ENCODE results near the gene CERS1.
A peak's percentile ranks its signal among the peaks of the same experiment; 100 is the strongest.

The CERS1 gene

DNA sequence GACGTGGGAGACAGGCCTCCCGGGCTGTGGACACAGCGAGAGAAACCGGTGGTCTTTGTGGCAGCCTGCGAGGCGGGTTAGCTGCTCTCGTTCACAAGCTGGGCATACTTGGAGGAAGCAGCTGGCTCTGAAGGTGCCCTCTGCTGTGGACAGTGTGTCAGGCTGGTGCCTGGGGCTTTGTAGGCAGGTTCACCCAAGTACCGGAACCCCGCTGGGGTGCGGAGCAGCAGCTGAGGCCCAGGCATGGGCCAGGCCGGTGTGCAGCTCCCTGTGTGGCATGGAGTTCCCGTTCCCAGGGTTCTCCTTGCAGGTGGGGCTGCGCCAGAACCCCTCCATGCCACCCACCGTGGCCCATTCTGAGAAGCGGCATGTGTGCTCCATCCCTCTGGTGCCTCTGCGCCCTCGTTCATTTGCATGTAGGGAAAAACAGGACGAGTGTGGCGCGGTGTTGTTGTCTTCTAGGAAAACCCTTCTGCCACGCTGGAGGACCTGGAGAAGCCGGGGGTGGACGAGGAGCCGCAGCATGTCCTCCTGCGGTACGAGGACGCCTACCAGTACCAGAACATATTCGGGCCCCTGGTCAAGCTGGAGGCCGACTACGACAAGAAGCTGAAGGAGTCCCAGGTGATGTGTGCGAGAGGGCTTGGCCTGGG lies 44.2 kb downstream of the CERS1 start:
- DNase-seq (ENCODE audit: low read depth, low spot score) = no peak

DNA sequence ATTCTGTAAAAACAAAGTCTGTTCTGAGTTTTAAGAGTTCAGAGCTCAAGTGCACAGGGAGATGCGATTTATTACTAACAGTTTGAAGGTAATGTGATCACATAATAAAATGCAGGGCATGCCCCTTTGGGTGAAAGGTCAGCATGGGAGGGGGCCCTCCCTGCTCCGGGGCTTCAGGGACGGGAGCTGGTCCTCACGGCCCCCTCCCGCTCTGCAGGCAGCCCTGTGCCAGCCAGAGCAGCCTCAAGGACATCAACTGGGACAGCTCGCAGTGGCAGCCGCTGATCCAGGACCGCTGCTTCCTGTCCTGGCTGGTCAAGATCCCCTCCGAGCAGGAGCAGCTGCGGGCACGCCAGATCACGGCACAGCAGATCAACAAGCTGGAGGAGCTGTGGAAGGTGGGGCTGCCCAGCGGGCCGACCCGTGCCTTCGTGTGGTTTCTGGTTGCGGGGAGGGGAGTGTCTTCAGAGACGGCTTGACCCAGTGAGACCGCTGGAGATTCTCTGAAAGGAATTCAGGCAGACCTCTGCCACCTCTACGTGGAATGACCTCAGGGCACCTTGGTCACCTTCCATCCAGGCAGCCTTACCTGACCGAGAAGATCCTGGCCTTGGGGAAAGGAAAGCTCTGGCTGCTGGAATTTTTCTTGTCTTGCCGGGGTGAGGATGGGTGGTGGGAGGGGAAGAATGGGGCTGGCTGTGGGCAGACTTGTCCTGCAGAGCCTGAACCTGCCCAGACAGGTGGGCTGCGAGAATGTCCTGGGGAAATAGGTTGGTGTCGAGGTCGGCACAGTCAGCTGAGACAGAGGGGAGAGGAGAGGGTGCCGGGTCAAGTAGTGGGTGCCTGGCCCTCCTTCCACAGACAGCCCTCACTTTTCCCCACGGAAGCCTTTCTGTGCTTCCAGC lies 45.2 kb downstream of the CERS1 start:
- no peak overlapping the region for H3K4me3 ChIP-seq (ENCODE audit: insufficient read length, low read depth)
- H3K9me3 ChIP-seq (ENCODE audit: insufficient read depth, low read length) = no peaks in the 10 kb centered on the region
- peaks cover 91% of the 10 kb centered on the region for H3K36me3 ChIP-seq (ENCODE audit: insufficient read depth, insufficient read length, low read length)
- DNase-seq (ENCODE audit: low read depth, low spot score) = no peak
- no peak overlapping the region for H3K9ac ChIP-seq (ENCODE audit: insufficient read length, low read depth)
- no peak for TF ChIP-seq ZNF274 (IDR thresholded peaks at IDR 0.05; ENCODE audit: low read depth, low read length)
- TF ChIP-seq SUZ12 (IDR thresholded peaks at IDR 0.05; ENCODE audit: extremely low read depth, insufficient read depth, insufficient read length) = no peak
- no peak for TF ChIP-seq YY1 (IDR thresholded peaks at IDR 0.05; ENCODE audit: insufficient read depth, insufficient read length)
- peaks cover 21% of the 10 kb centered on the region for H3K4me1 ChIP-seq (ENCODE audit: insufficient read depth, insufficient read length)
- H3K27me3 ChIP-seq (ENCODE audit: insufficient read depth, insufficient read length) = no peaks in the 10 kb centered on the region

More for the DNA sequence above, 44.2 kb downstream of the CERS1 start:
- H3K27me3 ChIP-seq (ENCODE audit: insufficient read depth, insufficient read length) = no peaks in the 10 kb centered on the region
- no peak for TF ChIP-seq YY1 (IDR thresholded peaks at IDR 0.05; ENCODE audit: insufficient read depth, insufficient read length)
- no peak for TF ChIP-seq SUZ12 (IDR thresholded peaks at IDR 0.05; ENCODE audit: extremely low read depth, insufficient read depth, insufficient read length)
- TF ChIP-seq ZNF274 (IDR thresholded peaks at IDR 0.05; ENCODE audit: low read depth, low read length) = no peak
- no peak overlapping the region for H3K4me3 ChIP-seq (ENCODE audit: insufficient read length, low read depth)
- H3K36me3 ChIP-seq (ENCODE audit: insufficient read depth, insufficient read length, low read length) = peaks cover 94% of the 10 kb centered on the region
- H3K4me1 ChIP-seq (ENCODE audit: insufficient read depth, insufficient read length) = peaks cover 25% of the 10 kb centered on the region
- H3K9ac ChIP-seq (ENCODE audit: insufficient read length, low read depth) = no peak overlapping the region
- no peaks in the 10 kb centered on the region for H3K9me3 ChIP-seq (ENCODE audit: insufficient read depth, low read length)

DNA sequence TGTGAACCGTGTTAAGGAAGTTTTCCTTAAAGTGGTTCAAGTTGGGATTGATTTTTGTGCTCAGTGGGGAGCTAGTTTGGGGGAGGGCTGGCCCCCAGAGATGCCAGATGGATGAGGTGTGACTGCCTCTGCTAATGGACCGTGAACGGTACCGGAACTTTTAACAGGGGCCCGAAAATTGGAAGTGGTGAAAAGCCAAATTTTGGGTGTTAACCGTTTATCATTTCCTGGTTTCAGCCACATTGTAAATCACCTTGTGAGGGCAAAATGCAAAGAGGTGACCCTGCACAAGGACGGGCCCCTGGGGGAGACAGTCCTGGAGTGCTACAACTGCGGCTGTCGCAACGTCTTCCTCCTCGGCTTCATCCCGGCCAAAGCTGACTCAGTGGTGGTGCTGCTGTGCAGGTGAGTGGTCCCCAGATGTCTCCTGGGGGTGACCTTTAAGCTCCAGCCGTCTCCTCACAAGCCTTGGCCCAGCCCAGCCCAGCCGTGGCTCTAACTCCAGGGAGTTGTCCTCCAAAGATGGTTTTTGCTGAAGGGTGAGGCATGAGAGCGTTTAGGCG lies 46.0 kb downstream of the CERS1 start:
- Histone ChIP-seq H3K9ac (ENCODE audit: insufficient read length, low read depth) (peak overlapping the region; percentile 5), H3K36me3 (ENCODE audit: insufficient read depth, insufficient read length, low read length) (peaks cover 91% of the 10 kb centered on the region)
- no peak for TF ChIP-seq YY1 (IDR thresholded peaks at IDR 0.05; ENCODE audit: insufficient read depth, insufficient read length)
- no peak for TF ChIP-seq ZNF274 (IDR thresholded peaks at IDR 0.05; ENCODE audit: low read depth, low read length)
- no peak for TF ChIP-seq SUZ12 (IDR thresholded peaks at IDR 0.05; ENCODE audit: extremely low read depth, insufficient read depth, insufficient read length)

DNA sequence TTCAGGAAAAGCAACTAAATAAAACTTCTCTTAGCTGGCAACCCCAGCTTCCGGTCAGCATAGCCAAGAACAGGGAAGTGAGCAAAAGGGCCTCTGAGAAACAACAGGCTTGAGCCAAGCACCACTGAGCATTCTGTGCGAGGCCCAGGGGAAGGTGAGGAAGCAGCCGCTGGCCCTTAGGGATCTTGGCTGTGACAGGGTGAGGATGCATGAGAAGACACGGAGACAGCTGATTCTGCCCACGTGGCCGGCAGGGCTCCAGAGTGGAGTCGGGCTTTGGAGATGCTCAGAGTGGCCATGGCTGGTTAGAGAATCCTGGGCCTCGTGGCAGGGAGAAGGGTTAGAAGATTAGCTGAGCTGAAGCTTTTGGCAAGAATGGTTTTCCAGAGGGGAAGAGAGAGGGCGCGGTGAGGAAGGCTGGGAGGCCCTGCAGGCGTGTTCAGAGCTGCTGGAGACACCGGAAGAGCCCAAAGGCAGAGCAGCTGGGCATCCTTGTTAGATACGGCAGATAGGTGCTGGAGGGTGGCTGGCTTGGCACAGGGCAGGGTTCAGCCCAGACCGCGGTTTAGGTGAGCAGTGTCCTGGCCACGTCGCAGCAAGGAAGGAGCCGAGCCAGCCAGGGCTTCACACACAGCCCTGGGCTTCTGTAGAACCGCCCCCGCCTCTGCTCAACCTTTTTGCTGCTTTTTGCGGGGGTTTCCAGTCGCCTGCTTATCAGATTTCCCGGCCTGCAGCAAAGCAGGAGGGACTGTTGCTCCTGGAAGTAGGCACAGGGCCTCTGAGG lies 46.9 kb downstream of the CERS1 start:
- H3K4me1 ChIP-seq (ENCODE audit: insufficient read depth, insufficient read length) = peaks cover 20% of the 10 kb centered on the region
- DNase-seq (ENCODE audit: low read depth, low spot score) = no peak
- H3K4me3 ChIP-seq (ENCODE audit: insufficient read length, low read depth) = no peak overlapping the region
- no peaks in the 10 kb centered on the region for H3K9me3 ChIP-seq (ENCODE audit: insufficient read depth, low read length)
- peaks cover 88% of the 10 kb centered on the region for H3K36me3 ChIP-seq (ENCODE audit: insufficient read depth, insufficient read length, low read length)
- H3K27me3 ChIP-seq (ENCODE audit: insufficient read depth, insufficient read length) = no peaks in the 10 kb centered on the region
- TF ChIP-seq SUZ12 (IDR thresholded peaks at IDR 0.05; ENCODE audit: extremely low read depth, insufficient read depth, insufficient read length) = no peak
- no peak for TF ChIP-seq YY1 (IDR thresholded peaks at IDR 0.05; ENCODE audit: insufficient read depth, insufficient read length)
- TF ChIP-seq ZNF274 (IDR thresholded peaks at IDR 0.05; ENCODE audit: low read depth, low read length) = no peak
- H3K9ac ChIP-seq (ENCODE audit: insufficient read length, low read depth) = peak overlapping the region; percentile 51

More for the DNA sequence above, 46.0 kb downstream of the CERS1 start:
- no peaks in the 10 kb centered on the region for H3K27me3 ChIP-seq (ENCODE audit: insufficient read depth, insufficient read length)
- H3K9me3 ChIP-seq (ENCODE audit: insufficient read depth, low read length) = no peaks in the 10 kb centered on the region
- no peak for DNase-seq (ENCODE audit: low read depth, low spot score)
- peaks cover 20% of the 10 kb centered on the region for H3K4me1 ChIP-seq (ENCODE audit: insufficient read depth, insufficient read length)
- no peak overlapping the region for H3K4me3 ChIP-seq (ENCODE audit: insufficient read length, low read depth)

- no peaks in the 10 kb centered on the region for H3K27me3 ChIP-seq (ENCODE audit: insufficient read depth, insufficient read length)
- H3K36me3 ChIP-seq (ENCODE audit: insufficient read depth, insufficient read length, low read length) = peaks cover 76% of the 10 kb centered on the region
- no peak for TF ChIP-seq SUZ12 (IDR thresholded peaks at IDR 0.05; ENCODE audit: extremely low read depth, insufficient read depth, insufficient read length)
- TF ChIP-seq YY1 (IDR thresholded peaks at IDR 0.05; ENCODE audit: insufficient read depth, insufficient read length) = no peak
- TF ChIP-seq ZNF274 (IDR thresholded peaks at IDR 0.05; ENCODE audit: low read depth, low read length) = no peak
- H3K9ac ChIP-seq (ENCODE audit: insufficient read length, low read depth) = no peak overlapping the region
- H3K4me3 ChIP-seq (ENCODE audit: insufficient read length, low read depth) = no peak overlapping the region
- H3K9me3 ChIP-seq (ENCODE audit: insufficient read depth, low read length) = no peaks in the 10 kb centered on the region
- H3K4me1 ChIP-seq (ENCODE audit: insufficient read depth, insufficient read length) = peaks cover 16% of the 10 kb centered on the region
- DNase-seq (ENCODE audit: low read depth, low spot score) = no peak
These were observed 48.2 kb downstream of the CERS1 start for GRCh38 chr19:18847549-18848463.

Measured in NT2/D1 (cell line).